ENCODE measurements around the gene CIDEA.

CIDEA gene

GRCh38 chr18:12318857-12319256 is 64.7 kb downstream of the CIDEA start:
- no peak for TF ChIP-seq GATA1 (IDR thresholded peaks at IDR 0.05; ENCODE audit: low read depth, low read length)
- no peak for DNase-seq

GRCh38 chr18:12321333-12321732 is 67.2 kb downstream of the CIDEA start:
- no peak for TF ChIP-seq POLR2A (IDR thresholded peaks at IDR 0.05; ENCODE audit: low read length)
- no peak for TF ChIP-seq GATA1 (IDR thresholded peaks at IDR 0.05; ENCODE audit: low read depth, low read length)

GRCh38 chr18:12324991-12325725 is 71.0 kb downstream of the CIDEA start:
- DNase-seq, result no peak
- no peak for TF ChIP-seq POLR2A (IDR thresholded peaks at IDR 0.05; ENCODE audit: low read length)
- no peak for TF ChIP-seq GATA1 (IDR thresholded peaks at IDR 0.05; ENCODE audit: low read depth, low read length)

More at GRCh38 chr18:12321333-12321732, 67.2 kb downstream of the CIDEA start:
- no peak for DNase-seq

- DNase-seq, result no peak
- TF ChIP-seq POLR2A (IDR thresholded peaks at IDR 0.05; ENCODE audit: low read length), result no peak
- TF ChIP-seq GATA1 (IDR thresholded peaks at IDR 0.05; ENCODE audit: low read depth, low read length), result no peak
These were observed 71.6 kb downstream of the CIDEA start for GRCh38 chr18:12325726-12326245.

- TF ChIP-seq GATA1 (IDR thresholded peaks at IDR 0.05; ENCODE audit: low read depth, low read length) (no peak), POLR2A (IDR thresholded peaks at IDR 0.05; ENCODE audit: low read length) (no peak)
- DNase-seq, result no peak
These were observed 72.7 kb downstream of the CIDEA start for GRCh38 chr18:12326711-12327460.

Measured in erythroblast (primary cell).